IMR-90 (cell line): Measurements from ENCODE around the gene COLGALT1. TPM values are rescaled to one million over a fixed set of nuclear protein-coding genes. Genes with fewer than 3 reads are reported as not detected.

Experiments used
- ATAC-seq: fragments of 200-7000 bp; cut with Tn5 transposase; 2 replicates; pipeline ENCODE4 v1.9.1; 2020; ENCODE audit warnings: low read depth, mild to moderate bottlenecking, moderate library complexity
- BruUV-seq: library from RNA; stranded (reverse); fragments of 400-500 nt; replicated peaks from 2 replicates; lab custom pipeline; 2021; lab: Mats Ljungman, UMichigan
- CTCF ChIA-PET: fragments of 300-600 bp; formaldehyde crosslinking; extraction: SDS; loops from one replicate; lab custom pipeline; 2021; ENCODE audit warnings: antibody characterized with exemption; lab: Yijun Ruan, JAX
- POLR2A ChIA-PET: fragments of 300-600 bp; sonication (Branson Sonifier 250); formaldehyde crosslinking; loops from one replicate; lab custom pipeline; 2022; ENCODE audit warnings: antibody characterized with exemption; ENCODE audit not compliant: unreplicated experiment; lab: Charles Lee
- DNase-seq: peaks from one replicate; pipeline ENCODE4 v3.0.0; 2013
- H2AFZ ChIP-seq: replicated peaks from 2 replicates; pipeline ENCODE3; 2013; ENCODE audit warnings: low read length, mild to moderate bottlenecking; ENCODE audit not compliant: poor library complexity
- H2AK5ac ChIP-seq: 2 replicates; pipeline ENCODE4 v1.6.1; 2013; ENCODE audit warnings: low read depth, low read length, inconsistent platforms
- H2AK9ac ChIP-seq: replicated peaks from 2 replicates; pipeline ENCODE3; 2013; ENCODE audit warnings: mild to moderate bottlenecking, low read depth, low read length, moderate library complexity; ENCODE audit not compliant: poor library complexity
- H2BK120ac ChIP-seq: 2 replicates; pipeline ENCODE4 v1.6.1; 2013; ENCODE audit warnings: low read depth, low read length, inconsistent platforms
- H2BK15ac ChIP-seq: 3 replicates; pipeline ENCODE4 v1.6.1; 2013; ENCODE audit warnings: low read depth, low read length, inconsistent platforms
- H2BK20ac ChIP-seq: 2 replicates; pipeline ENCODE4 v1.6.1; 2013; ENCODE audit warnings: low read depth, mild to moderate bottlenecking, inconsistent platforms, low read length, moderate library complexity
- H2BK5ac ChIP-seq: 2 replicates; pipeline ENCODE4 v1.6.1; 2013; ENCODE audit warnings: mild to moderate bottlenecking, low read depth, low read length, inconsistent platforms; ENCODE audit not compliant: poor library complexity, severe bottlenecking
- H3K14ac ChIP-seq: replicated peaks from 2 replicates; pipeline ENCODE4 v1.6.1; 2013; ENCODE audit warnings: low read depth, low read length, inconsistent platforms
- H3K18ac ChIP-seq: 2 replicates; pipeline ENCODE4 v1.6.1; 2013; ENCODE audit warnings: low read depth, low read length, control low read depth
- H3K23ac ChIP-seq: 2 replicates; pipeline ENCODE4 v1.6.1; 2013; ENCODE audit warnings: low read depth, low read length, inconsistent platforms
- H3K27ac ChIP-seq: 2 replicates; pipeline ENCODE4 v1.5.1; 2013; ENCODE audit warnings: mild to moderate bottlenecking, control low read depth, low read length; ENCODE audit not compliant: insufficient read depth
- H3K27me3 ChIP-seq: 2 replicates; pipeline ENCODE4 v1.6.1; 2013; ENCODE audit warnings: low read length; ENCODE audit not compliant: control insufficient read depth, insufficient read depth
- H3K36me3 ChIP-seq: 2 replicates; pipeline ENCODE4 v1.6.1; 2013; ENCODE audit warnings: low read length, mixed read lengths; ENCODE audit not compliant: control insufficient read depth, insufficient read depth
- H3K4ac ChIP-seq: 2 replicates; pipeline ENCODE4 v1.6.1; 2013; ENCODE audit warnings: low read depth, low read length, inconsistent platforms
- H3K4me1 ChIP-seq: 2 replicates; pipeline ENCODE4 v1.6.1; 2013; ENCODE audit warnings: low read length, mixed read lengths; ENCODE audit not compliant: control insufficient read depth, insufficient read depth
- H3K4me2 ChIP-seq: 2 replicates; pipeline ENCODE4 v1.6.1; 2013; ENCODE audit warnings: low read depth, mild to moderate bottlenecking, control low read depth, low read length, moderate library complexity
- H3K4me3 ChIP-seq: 2 replicates; pipeline ENCODE4 v1.5.1; 2013; ENCODE audit warnings: low read depth, mild to moderate bottlenecking, control low read depth, low read length, moderate library complexity; ENCODE audit not compliant: insufficient read depth
- H3K56ac ChIP-seq: 2 replicates; pipeline ENCODE4 v1.6.1; 2013; ENCODE audit warnings: low read length, inconsistent platforms; ENCODE audit not compliant: insufficient read depth; ENCODE audit errors: extremely low read depth
- H3K79me1 ChIP-seq, 2 experiments: 2 replicates each; pipeline ENCODE4 v1.6.1; 2013; ENCODE audit warnings: low read length in 2 of 2, inconsistent platforms in 1 of 2, low read depth in 1 of 2
- H3K9ac ChIP-seq: 2 replicates; pipeline ENCODE4 v1.6.1; 2013; ENCODE audit warnings: low read depth, low read length, control low read depth
- H3K9me1 ChIP-seq: 2 replicates; pipeline ENCODE4 v1.6.1; 2013; ENCODE audit warnings: low read length, inconsistent platforms; ENCODE audit not compliant: insufficient read depth
- H3K9me3 ChIP-seq: 2 replicates; pipeline ENCODE4 v1.6.1; 2013; ENCODE audit warnings: low read length; ENCODE audit not compliant: control insufficient read depth, insufficient read depth
- H4K20me1 ChIP-seq: 2 replicates; pipeline ENCODE4 v1.6.1; 2013; ENCODE audit warnings: low read length, inconsistent platforms; ENCODE audit not compliant: insufficient read depth
- H4K5ac ChIP-seq: 2 replicates; pipeline ENCODE4 v1.6.1; 2013; ENCODE audit warnings: mild to moderate bottlenecking, low read depth, low read length, control low read depth
- H4K8ac ChIP-seq, 2 experiments: 2 replicates each; pipeline ENCODE4 v1.6.1; 2013; ENCODE audit warnings: low read depth in 2 of 2, low read length in 2 of 2, control low read depth in 1 of 2, inconsistent platforms in 1 of 2
- H4K91ac ChIP-seq: 2 replicates; pipeline ENCODE4 v1.6.1; 2013; ENCODE audit warnings: low read depth, low read length, inconsistent platforms; ENCODE audit not compliant: insufficient read depth
- BHLHE40 ChIP-seq: fragments of 150-350 bp; IDR thresholded peaks from 2 replicates; pipeline ENCODE4 v1.6.1; 2016; ENCODE audit warnings: mild to moderate bottlenecking, low read depth, low read length
- CEBPB ChIP-seq: IDR thresholded peaks from 2 replicates; pipeline ENCODE4 v1.6.1; 2012; ENCODE audit warnings: low read depth, low read length, improper control_type of control experiment
- CHD1 ChIP-seq: IDR thresholded peaks from 2 replicates; pipeline ENCODE4 v1.6.1; 2012; ENCODE audit warnings: low read depth, low read length, improper control_type of control experiment
- ELK1 ChIP-seq: fragments of 150-350 bp; IDR thresholded peaks from 2 replicates; pipeline ENCODE4 v1.6.1; 2016; ENCODE audit warnings: low read depth, mild to moderate bottlenecking, low read length, moderate library complexity, borderline replicate concordance
- FOS ChIP-seq: fragments of 150-350 bp; IDR thresholded peaks from 2 replicates; pipeline ENCODE4 v1.6.1; 2016; ENCODE audit warnings: low read depth, low read length
- MAFK ChIP-seq: IDR thresholded peaks from 2 replicates; pipeline ENCODE4 v1.6.1; 2012; ENCODE audit warnings: low read depth, low read length, improper control_type of control experiment
- MAZ ChIP-seq: IDR thresholded peaks from 2 replicates; pipeline ENCODE4 v1.6.1; 2012; ENCODE audit warnings: low read depth, mild to moderate bottlenecking, low read length, improper control_type of control experiment, moderate library complexity, borderline replicate concordance
- POLR2A ChIP-seq: IDR thresholded peaks from 2 replicates; pipeline ENCODE4 v1.6.1; 2012; ENCODE audit warnings: mild to moderate bottlenecking, low read depth, low read length
- RCOR1 ChIP-seq: IDR thresholded peaks from 2 replicates; pipeline ENCODE4 v1.6.1; 2012; ENCODE audit warnings: mild to moderate bottlenecking, low read length, improper control_type of control experiment; ENCODE audit not compliant: insufficient replicate concordance
- WGBS, 2 experiments: methylation state at CpG; one replicate each; pipeline versions ENCODE4 v1.1.5 to v1.1.7; 2013; ENCODE audit warnings: missing lambda C conversion rate in 2 of 2; ENCODE audit not compliant: insufficient read length in 1 of 2; ENCODE audit errors: extremely low coverage in 2 of 2; 5-methylcytosine and 5-hydroxymethylcytosine counted together
- dilution Hi-C: fragments of 300-500 bp; cut with HindIII; formaldehyde crosslinking; loops from one replicate; pipeline ENCODE4 v1.14.3; 2018; ENCODE audit warnings: low sequenced_read_pairs; ENCODE audit not compliant: unreplicated experiment
- in situ Hi-C: fragments of 300-500 bp; cut with MboI; formaldehyde crosslinking; loops from 3 replicates; pipeline ENCODE4 v1.14.3; 2019; ENCODE audit warnings: low sequenced_read_pairs, inconsistent platforms, mixed read lengths
- intact Hi-C: fragments of 100-400 bp; cut with micrococcal nuclease; formaldehyde crosslinking; loops from 2 replicates; pipeline ENCODE4 v1.10.0; 2022
- polyA plus RNA-seq, 3 experiments: library from polyadenylated mRNA; depleted of rRNA; stranded (reverse); fragments of >200 nt; gene quantifications; 2 replicates each; pipeline ENCODE4 v1.2.3, GENCODE V29; 2012; ENCODE audit warnings: low replicate concordance in 1 of 3
- total RNA-seq: library from RNA; depleted of rRNA; stranded (reverse); fragments of >200 nt; gene quantifications from 2 replicates; pipeline ENCODE4 v1.2.3, GENCODE V29; 2012

COLGALT1 gene
- total and polyA plus RNA-seq, 2 of the 4 experiments (the other 2 are of a cell fraction) = 77.1 to 117 TPM

GRCh38 chr19:17618936-17619335, 63.5 kb downstream of the COLGALT1 start:
- Histone ChIP-seq H2BK120ac (no peak overlapping the region), H3K27me3 (peaks cover 6% of the 10 kb centered on the region), H2BK15ac (no peak overlapping the region), H2AK5ac (no peak overlapping the region), H4K8ac (no peak overlapping the region), H3K9me1 (no peaks in the 10 kb centered on the region), H2BK5ac (no peak overlapping the region), H4K5ac (no peak overlapping the region), H2AK9ac (no peak overlapping the region), H3K14ac (no peak overlapping the region), H3K36me3 (no peaks in the 10 kb centered on the region), H3K4me3 (no peak overlapping the region), H3K79me1 (no peaks in the 10 kb centered on the region), H3K4me2 (no peak overlapping the region), H3K23ac (no peak overlapping the region), H3K9me3 (peaks cover 5% of the 10 kb centered on the region), H4K20me1 (no peaks in the 10 kb centered on the region), H3K27ac (no peak overlapping the region), H2BK20ac (no peak overlapping the region), H4K91ac (no peak overlapping the region), H3K4me1 (no peaks in the 10 kb centered on the region), H3K18ac (no peak overlapping the region), H3K4ac (no peak overlapping the region), H2AFZ (no peak overlapping the region), H3K9ac (no peak overlapping the region), H3K56ac (no peak overlapping the region)
- no TSS peak for BruUV-seq
- dilution Hi-C loops (no loop called here), in situ Hi-C loops (no loop called here), intact Hi-C loops (no loop called here)
- DNase-seq (no peak), ATAC-seq (no peak)
- CTCF ChIA-PET = no interaction called here
- WGBS, 2 experiments = no CpG with 5 or more reads among the region's 2 CpGs
- POLR2A ChIA-PET = no interaction called here
- TF ChIP-seq MAZ (no peak), RCOR1 (no peak), BHLHE40 (no peak), ELK1 (no peak), CEBPB (no peak), FOS (no peak), POLR2A (no peak), MAFK (no peak), CHD1 (no peak)
